GM23338 (cell line): ENCODE measurements around the gene HAUS2.

Experiments
- CREB1 ChIP-seq: fragments of 250-450 bp; sonication (Bioruptor Pico); IDR thresholded peaks from 2 replicates; pipeline ENCODE4 v1.5.0; 2020; ENCODE audit warnings: low read depth, mild to moderate bottlenecking, moderate library complexity
- EZH2 ChIP-seq: fragments of 200-600 bp; sonication (generic); IDR thresholded peaks from one replicate; pipeline ENCODE4 v1.8.0; 2017; ENCODE audit warnings: antibody characterized with exemption, mild to moderate bottlenecking, low read depth; ENCODE audit not compliant: unreplicated experiment
- EZH2phosphoT487 ChIP-seq: fragments of 200-600 bp; sonication (generic); IDR thresholded peaks from one replicate; pipeline ENCODE4 v1.8.1; 2018; ENCODE audit warnings: antibody characterized with exemption; ENCODE audit not compliant: unreplicated experiment
- POLR2AphosphoS5 ChIP-seq: IDR thresholded peaks from 2 replicates; pipeline ENCODE4 v1.6.1; 2016; ENCODE audit warnings: antibody characterized with exemption, low read depth
- ZNF114 ChIP-seq: fragments of 250-450 bp; sonication (Bioruptor Pico); IDR thresholded peaks from 2 replicates; pipeline ENCODE4 v1.5.0; 2020; ENCODE audit warnings: mild to moderate bottlenecking, moderate library complexity
- TF ChIP-seq, protein P1 (sequence below), 2 experiments: fragments of 200-600 bp in 1 of 2; sonication (generic) in 1 of 2; conservative IDR thresholded peaks; 2 replicates each; pipeline versions ENCODE4 v1.5.1 to v1.6.1; 2016 to 2017; ENCODE audit warnings: antibody characterized with exemption in 2 of 2, low read depth in 2 of 2, mild to moderate bottlenecking in 2 of 2, moderate library complexity in 1 of 2
- TF ChIP-seq, protein P2 (sequence below): IDR thresholded peaks from one replicate; pipeline ENCODE4 v1.6.1; 2018; ENCODE audit warnings: antibody characterized with exemption; ENCODE audit not compliant: unreplicated experiment

DNA sequence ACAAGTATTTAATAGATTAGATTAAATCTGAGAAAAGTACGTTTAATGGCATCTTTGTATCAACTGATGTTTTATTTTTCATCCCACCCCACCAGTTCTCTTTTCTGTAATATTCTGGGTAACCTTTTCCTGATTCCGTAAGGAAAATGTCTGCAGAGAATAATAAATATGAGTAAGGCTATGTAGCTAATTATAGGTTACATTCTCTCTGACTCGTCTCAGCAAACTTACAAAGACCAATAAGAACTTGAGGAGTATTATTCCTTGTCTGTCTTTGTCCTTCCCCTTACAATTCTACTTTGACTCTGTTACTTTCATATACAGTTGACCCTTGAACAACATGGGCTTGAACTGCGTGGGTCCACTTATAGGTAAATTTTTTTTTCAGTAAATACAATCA is 41.1 kb upstream of the HAUS2 start:
- TF ChIP-seq CREB1 (CRISPR knock-in tag), result no peak
- TF ChIP-seq, protein P1, sequence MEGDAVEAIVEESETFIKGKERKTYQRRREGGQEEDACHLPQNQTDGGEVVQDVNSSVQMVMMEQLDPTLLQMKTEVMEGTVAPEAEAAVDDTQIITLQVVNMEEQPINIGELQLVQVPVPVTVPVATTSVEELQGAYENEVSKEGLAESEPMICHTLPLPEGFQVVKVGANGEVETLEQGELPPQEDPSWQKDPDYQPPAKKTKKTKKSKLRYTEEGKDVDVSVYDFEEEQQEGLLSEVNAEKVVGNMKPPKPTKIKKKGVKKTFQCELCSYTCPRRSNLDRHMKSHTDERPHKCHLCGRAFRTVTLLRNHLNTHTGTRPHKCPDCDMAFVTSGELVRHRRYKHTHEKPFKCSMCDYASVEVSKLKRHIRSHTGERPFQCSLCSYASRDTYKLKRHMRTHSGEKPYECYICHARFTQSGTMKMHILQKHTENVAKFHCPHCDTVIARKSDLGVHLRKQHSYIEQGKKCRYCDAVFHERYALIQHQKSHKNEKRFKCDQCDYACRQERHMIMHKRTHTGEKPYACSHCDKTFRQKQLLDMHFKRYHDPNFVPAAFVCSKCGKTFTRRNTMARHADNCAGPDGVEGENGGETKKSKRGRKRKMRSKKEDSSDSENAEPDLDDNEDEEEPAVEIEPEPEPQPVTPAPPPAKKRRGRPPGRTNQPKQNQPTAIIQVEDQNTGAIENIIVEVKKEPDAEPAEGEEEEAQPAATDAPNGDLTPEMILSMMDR (conservative IDR thresholded peaks at IDR 0.05; ENCODE audit: low read depth in 2 of 2), result no peak
- TF ChIP-seq EZH2, result no peak
- TF ChIP-seq, protein P2, sequence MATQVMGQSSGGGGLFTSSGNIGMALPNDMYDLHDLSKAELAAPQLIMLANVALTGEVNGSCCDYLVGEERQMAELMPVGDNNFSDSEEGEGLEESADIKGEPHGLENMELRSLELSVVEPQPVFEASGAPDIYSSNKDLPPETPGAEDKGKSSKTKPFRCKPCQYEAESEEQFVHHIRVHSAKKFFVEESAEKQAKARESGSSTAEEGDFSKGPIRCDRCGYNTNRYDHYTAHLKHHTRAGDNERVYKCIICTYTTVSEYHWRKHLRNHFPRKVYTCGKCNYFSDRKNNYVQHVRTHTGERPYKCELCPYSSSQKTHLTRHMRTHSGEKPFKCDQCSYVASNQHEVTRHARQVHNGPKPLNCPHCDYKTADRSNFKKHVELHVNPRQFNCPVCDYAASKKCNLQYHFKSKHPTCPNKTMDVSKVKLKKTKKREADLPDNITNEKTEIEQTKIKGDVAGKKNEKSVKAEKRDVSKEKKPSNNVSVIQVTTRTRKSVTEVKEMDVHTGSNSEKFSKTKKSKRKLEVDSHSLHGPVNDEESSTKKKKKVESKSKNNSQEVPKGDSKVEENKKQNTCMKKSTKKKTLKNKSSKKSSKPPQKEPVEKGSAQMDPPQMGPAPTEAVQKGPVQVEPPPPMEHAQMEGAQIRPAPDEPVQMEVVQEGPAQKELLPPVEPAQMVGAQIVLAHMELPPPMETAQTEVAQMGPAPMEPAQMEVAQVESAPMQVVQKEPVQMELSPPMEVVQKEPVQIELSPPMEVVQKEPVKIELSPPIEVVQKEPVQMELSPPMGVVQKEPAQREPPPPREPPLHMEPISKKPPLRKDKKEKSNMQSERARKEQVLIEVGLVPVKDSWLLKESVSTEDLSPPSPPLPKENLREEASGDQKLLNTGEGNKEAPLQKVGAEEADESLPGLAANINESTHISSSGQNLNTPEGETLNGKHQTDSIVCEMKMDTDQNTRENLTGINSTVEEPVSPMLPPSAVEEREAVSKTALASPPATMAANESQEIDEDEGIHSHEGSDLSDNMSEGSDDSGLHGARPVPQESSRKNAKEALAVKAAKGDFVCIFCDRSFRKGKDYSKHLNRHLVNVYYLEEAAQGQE, result no peak
- no peak for TF ChIP-seq POLR2AphosphoS5
- no peak for TF ChIP-seq EZH2phosphoT487
- TF ChIP-seq ZNF114 (CRISPR knock-in tag), result no peak
